Measurements from ENCODE around the gene NETO2.

NETO2 gene

GRCh38 chr16:47043970-47044684 lies 99.6 kb downstream of the NETO2 start:
- DNase-seq, result no peak

- no peak for DNase-seq
Measured at GRCh38 chr16:47043200-47043599, 100.5 kb downstream of the NETO2 start.

DNA sequence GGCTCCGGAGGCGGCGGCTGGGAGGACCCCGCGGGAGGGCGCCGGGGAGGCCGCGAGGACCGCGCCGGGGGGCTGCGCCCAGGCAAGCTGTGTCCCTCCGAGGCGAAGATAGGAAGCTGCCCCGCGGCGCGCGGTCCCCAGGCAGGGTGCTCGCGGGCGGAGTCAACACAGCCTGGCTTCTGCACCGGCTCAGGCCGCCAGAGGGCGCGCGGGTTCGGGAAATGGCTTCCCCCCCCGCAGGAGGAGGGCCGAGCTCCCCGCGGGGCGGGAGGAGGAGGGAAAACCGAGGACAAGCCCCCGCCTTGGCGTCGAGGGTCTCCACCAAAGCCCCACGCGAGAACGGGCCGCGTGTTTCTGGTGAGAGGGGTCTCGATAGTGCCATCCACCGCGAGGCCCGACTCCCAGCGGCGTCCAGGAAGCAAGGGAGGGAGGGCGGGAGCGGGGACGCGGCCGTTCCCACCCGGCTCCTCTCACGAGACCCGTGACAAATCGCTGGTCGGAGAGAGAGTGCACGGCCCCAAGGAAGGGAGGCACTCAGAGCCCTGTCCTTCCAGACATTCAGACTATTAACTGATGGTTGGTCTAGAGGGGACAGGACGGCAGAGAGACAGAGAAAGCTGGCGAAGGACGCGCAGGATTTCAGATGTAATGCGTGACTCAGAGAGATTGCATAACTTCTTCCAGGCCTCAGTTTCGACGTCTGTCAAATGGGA lies 105.8 kb downstream of the NETO2 start:
- DNase-seq, result peak; percentile 92

GRCh38 chr16:47037396-47037745 lies 106.4 kb downstream of the NETO2 start:
- DNase-seq, result peak; percentile 39

- peak; percentile 15 for DNase-seq
Measured at GRCh38 chr16:47036201-47036600, 107.5 kb downstream of the NETO2 start.

DNA sequence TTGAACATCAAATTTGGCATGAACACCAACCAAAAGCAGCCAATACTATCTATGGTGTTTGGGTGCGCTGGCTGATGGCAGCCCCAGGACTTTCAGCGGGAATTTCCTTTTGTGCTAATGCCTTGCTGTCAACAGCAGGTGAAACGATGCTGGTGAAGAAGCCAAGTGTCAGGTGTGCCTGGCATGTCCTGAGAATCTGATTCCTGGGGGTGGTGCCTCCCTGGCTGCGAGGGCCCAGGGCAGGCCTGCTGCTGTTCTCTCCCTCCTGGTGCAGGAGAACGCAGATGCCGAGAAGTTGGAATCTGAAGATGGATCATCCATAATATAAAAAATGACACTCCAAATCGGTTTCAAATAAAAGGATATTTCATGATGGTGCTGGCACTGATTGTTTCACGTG lies 108.3 kb downstream of the NETO2 start:
- no peak for DNase-seq

- no peak for DNase-seq
Measured at GRCh38 chr16:47034455-47034854, 109.3 kb downstream of the NETO2 start.

GRCh38 chr16:47033176-47033575 lies 110.6 kb downstream of the NETO2 start:
- no peak for DNase-seq

DNA sequence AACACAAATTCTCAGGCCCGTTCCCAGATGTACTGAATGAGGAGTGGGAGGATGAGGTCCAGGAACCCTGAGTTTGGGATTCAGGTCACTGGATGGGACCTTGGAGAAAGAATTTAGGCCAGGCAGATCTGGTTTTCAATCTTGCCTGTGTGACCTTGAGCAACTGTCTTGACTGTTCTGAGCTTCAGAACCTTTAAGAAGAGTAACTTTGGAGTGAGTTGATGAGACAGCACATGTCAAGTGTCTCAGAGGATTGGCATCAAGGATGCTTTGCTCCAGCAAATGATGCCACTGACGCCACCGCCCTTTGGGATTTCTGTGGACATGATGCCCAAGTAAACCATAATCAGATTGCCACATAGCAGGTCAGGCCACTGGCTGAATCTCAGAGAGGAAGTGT lies 114.0 kb downstream of the NETO2 start:
- no peak for DNase-seq

DNA sequence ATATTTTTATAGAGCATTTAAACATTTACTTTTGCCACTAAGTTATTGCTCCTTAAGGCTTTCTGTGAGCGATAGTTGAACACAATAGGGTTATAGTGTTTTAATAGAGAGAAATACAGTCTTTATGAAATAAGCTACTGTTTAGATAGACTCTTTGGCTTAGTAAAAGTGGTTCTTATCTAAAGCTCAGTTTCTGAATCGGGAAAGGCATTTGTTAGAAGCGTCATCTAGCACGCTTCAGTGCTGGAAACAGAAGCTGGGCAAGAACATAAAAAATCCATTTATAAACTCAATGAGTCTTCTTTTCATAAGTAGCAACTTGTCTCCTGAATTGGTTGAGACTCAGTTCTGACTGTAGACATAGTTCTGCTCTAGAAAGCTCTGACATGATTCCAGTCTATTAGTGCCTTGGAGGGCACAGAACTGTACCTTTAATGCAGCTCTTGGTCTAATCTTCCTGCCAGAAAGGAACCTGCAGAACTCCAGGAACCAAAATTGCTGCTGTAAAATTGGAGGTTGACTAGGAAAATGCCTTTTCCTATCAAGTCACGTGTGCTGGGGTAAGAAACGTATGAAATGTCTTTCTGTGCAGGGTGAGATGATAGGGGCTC lies 114.9 kb downstream of the NETO2 start:
- DNase-seq, result no peak

Data from activated CD4-positive, alpha-beta T cell treated with anti-CD3 and anti-CD28 coated beads, Interleukin-10, Interleukin-2, amounts not matched to agents 100 ng/mL and 50 ng/mL, durations not matched to agents 16 hours and 8 hours (primary cell).